OCI-LY7 (cell line): ENCODE results near the gene HOGA1. TPM values are rescaled to one million over a fixed set of nuclear protein-coding genes. Genes with fewer than 3 reads are reported as not detected.
"Not testable (repeated sequence)": the region's sequence is repeated elsewhere in the genome, so short reads cannot be mapped to it uniquely, and the experiment has no call there.

Experiments
- BruUV-seq: library from RNA; stranded (reverse); fragments of 400-500 nt; replicated peaks from 2 replicates; lab custom pipeline; 2021; lab: Mats Ljungman, UMichigan
- CTCF ChIA-PET: fragments of 300-600 bp; sonication (Branson Sonifier 250); formaldehyde crosslinking; loops from one replicate; lab custom pipeline; 2022; ENCODE audit warnings: antibody characterized with exemption; ENCODE audit not compliant: unreplicated experiment; lab: Charles Lee
- POLR2A ChIA-PET: fragments of 300-600 bp; sonication (Branson Sonifier 250); formaldehyde crosslinking; loops from one replicate; lab custom pipeline; 2022; ENCODE audit warnings: antibody characterized with exemption; lab: Charles Lee
- DNase-seq: peaks from one replicate; pipeline ENCODE4 v3.0.0-alpha.2; 2015; ENCODE audit warnings: low spot score
- H2AFZ ChIP-seq: fragments of 200-600 bp; sonication (generic), shearing (Covaris generic); 2 replicates; pipeline ENCODE4 v1.6.1; 2014; ENCODE audit warnings: mild to moderate bottlenecking, antibody characterized with exemption, low read length, moderate library complexity
- H3K27ac ChIP-seq: fragments of 200-600 bp; sonication (generic); 2 replicates; pipeline ENCODE4 v1.5.1; 2014; ENCODE audit warnings: mixed run types, low read depth, mild to moderate bottlenecking, moderate library complexity, low read length, inconsistent platforms; ENCODE audit not compliant: poor library complexity, severe bottlenecking
- H3K36me3 ChIP-seq: fragments of 200-600 bp; sonication (generic); 2 replicates; pipeline ENCODE4 v1.6.1; 2014; ENCODE audit warnings: mild to moderate bottlenecking, antibody characterized with exemption, low read length, moderate library complexity, mixed read lengths; ENCODE audit not compliant: insufficient read depth
- H3K4me1 ChIP-seq: fragments of 200-600 bp; sonication (generic); 2 replicates; pipeline ENCODE4 v1.5.1; 2014; ENCODE audit warnings: mild to moderate bottlenecking, low read length; ENCODE audit not compliant: insufficient read depth, poor library complexity, severe bottlenecking
- H3K4me2 ChIP-seq: fragments of 200-600 bp; sonication (generic); 2 replicates; pipeline ENCODE4 v1.6.1; 2014; ENCODE audit warnings: mild to moderate bottlenecking, low read length
- H3K4me3 ChIP-seq: fragments of 200-600 bp; sonication (generic); 2 replicates; pipeline ENCODE4 v1.5.1; 2014; ENCODE audit warnings: mild to moderate bottlenecking, low read depth, low read length; ENCODE audit not compliant: poor library complexity, severe bottlenecking
- H3K79me2 ChIP-seq: fragments of 200-600 bp; sonication (generic); 2 replicates; pipeline ENCODE4 v1.6.1; 2016; ENCODE audit warnings: low read depth, mild to moderate bottlenecking, low read length, moderate library complexity, mixed read lengths; ENCODE audit not compliant: insufficient read depth
- H3K9me2 ChIP-seq: fragments of 200-600 bp; sonication (generic); 2 replicates; pipeline ENCODE4 v1.6.1; 2016; ENCODE audit warnings: mild to moderate bottlenecking, low read length, mixed read lengths; ENCODE audit not compliant: insufficient read depth
- H3K9me3 ChIP-seq: fragments of 200-600 bp; sonication (generic); 2 replicates; pipeline ENCODE4 v1.6.1; 2014; ENCODE audit warnings: mild to moderate bottlenecking, mixed run types, low read length, mixed read lengths
- H4K20me1 ChIP-seq: fragments of 200-600 bp; sonication (generic); 2 replicates; pipeline ENCODE4 v1.6.1; 2014; ENCODE audit warnings: mild to moderate bottlenecking, antibody characterized with exemption, low read length, moderate library complexity, mixed read lengths; ENCODE audit not compliant: insufficient read depth
- EZH2phosphoT487 ChIP-seq: fragments of 200-600 bp; sonication (generic); IDR thresholded peaks from 2 replicates; pipeline ENCODE4 v1.6.1; 2018; ENCODE audit warnings: low read depth, borderline replicate concordance, mild to moderate bottlenecking, mixed run types, antibody characterized with exemption, low read length, moderate library complexity, mixed read lengths
- intact Hi-C: fragments of 100-400 bp; cut with micrococcal nuclease; formaldehyde crosslinking; loops from one replicate; pipeline ENCODE4 v1.10.0; 2022; ENCODE audit not compliant: unreplicated experiment
- total RNA-seq, 2 experiments: library from RNA; depleted of rRNA in 1 of 2; stranded (reverse); fragments of >200 nt in 1 of 2; shearing (Covaris generic) in 1 of 2; gene quantifications; 2 replicates each; pipeline ENCODE4 v1.2.3, GENCODE V29; 2014 to 2022
- TF ChIP-seq, protein P1 (sequence below): fragments of 200-600 bp; sonication (generic); conservative IDR thresholded peaks from 2 replicates; pipeline ENCODE4 v1.5.1; 2014; ENCODE audit warnings: mild to moderate bottlenecking, antibody characterized with exemption, low read length, moderate library complexity, mixed read lengths

HOGA1 gene
- total RNA-seq, 2 experiments from 2014 or later: 0.25 TPM; not detected in 1

DNA sequence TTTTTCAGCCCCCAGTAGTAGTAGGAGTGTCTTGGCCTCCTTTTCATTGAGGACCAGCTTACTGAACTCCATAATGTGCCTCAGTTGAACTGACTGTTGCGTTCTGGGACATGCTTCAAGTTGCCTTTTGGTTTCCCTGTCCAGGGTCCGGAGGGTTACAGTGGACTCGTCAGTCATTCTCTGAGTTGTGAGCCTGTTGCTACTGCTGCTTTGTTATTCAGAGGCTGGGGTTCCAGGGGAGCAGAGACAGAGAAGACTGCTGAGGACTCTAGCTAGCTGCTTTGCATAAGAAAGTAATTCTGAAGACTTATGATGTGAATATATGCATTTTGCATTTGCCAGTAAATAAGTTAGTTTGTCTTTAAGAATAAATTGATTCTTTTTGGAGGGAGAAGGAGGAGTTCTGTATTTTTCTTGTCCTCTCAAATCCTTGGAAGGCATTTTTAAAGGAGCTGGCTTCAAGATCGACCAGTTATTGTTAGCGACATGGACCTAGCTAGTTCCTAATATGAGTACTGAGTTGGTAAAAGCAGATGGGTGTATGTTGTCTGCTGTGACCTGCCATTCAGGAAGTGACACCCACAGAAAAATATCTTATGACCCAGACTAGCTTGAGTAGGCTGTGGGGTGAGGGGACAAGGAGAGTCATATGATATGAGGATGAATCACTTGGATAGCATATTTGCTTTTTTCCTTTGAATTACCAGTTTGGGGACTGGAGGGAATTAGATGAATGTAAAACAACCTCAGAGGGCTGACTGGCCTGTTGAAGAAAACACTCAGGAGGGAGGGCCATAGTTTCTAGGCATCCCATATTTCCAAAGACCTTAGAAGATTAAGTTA is 64.6 kb downstream of the HOGA1 start:
- Histone ChIP-seq H3K36me3 (peaks cover 40% of the 10 kb centered on the region), H4K20me1 (no peaks in the 10 kb centered on the region), H3K9me2 (no peaks in the 10 kb centered on the region), H2AFZ (no peak overlapping the region), H3K4me2 (no peak overlapping the region), H3K4me3 (no peak overlapping the region), H3K9me3 (no peaks in the 10 kb centered on the region), H3K4me1 (no peaks in the 10 kb centered on the region), H3K79me2 (no peaks in the 10 kb centered on the region), H3K27ac (no peak overlapping the region)
- TF ChIP-seq, protein P1, sequence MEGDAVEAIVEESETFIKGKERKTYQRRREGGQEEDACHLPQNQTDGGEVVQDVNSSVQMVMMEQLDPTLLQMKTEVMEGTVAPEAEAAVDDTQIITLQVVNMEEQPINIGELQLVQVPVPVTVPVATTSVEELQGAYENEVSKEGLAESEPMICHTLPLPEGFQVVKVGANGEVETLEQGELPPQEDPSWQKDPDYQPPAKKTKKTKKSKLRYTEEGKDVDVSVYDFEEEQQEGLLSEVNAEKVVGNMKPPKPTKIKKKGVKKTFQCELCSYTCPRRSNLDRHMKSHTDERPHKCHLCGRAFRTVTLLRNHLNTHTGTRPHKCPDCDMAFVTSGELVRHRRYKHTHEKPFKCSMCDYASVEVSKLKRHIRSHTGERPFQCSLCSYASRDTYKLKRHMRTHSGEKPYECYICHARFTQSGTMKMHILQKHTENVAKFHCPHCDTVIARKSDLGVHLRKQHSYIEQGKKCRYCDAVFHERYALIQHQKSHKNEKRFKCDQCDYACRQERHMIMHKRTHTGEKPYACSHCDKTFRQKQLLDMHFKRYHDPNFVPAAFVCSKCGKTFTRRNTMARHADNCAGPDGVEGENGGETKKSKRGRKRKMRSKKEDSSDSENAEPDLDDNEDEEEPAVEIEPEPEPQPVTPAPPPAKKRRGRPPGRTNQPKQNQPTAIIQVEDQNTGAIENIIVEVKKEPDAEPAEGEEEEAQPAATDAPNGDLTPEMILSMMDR: no peak
- TF ChIP-seq EZH2phosphoT487: no peak
- CTCF ChIA-PET: no interaction called here
- intact Hi-C loops: no loop called here
- no peak for DNase-seq
- POLR2A ChIA-PET: interaction anchor here (0.6 to 1.0 kb wide), 2 partner anchors 38 to 81 kb away, joined by 3 read pairs; partner anchors contain the start of gene AVPI1
- BruUV-seq: no TSS peak

DNA sequence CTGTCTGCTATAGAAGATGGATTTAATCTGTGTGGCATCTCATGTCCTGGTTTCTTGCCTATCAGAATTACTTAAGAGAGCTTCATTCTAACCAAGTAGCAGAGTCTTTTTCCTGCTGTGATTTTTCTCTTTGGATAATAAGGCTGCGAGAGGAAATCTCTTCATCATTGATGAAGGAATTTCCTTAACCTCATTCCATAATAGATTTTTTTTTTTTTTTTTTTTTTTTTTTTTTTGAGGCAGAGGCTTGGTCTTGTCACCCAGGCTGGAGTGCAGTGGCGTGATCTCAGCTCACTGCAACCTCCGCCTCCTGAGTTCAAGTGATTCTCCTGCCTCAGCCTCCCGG is 65.2 kb downstream of the HOGA1 start:
- intact Hi-C loops, H3K9me3 ChIP-seq, H3K4me2 ChIP-seq, H3K27ac ChIP-seq, H3K79me2 ChIP-seq, H3K4me3 ChIP-seq, BruUV-seq, H2AFZ ChIP-seq, H3K4me1 ChIP-seq, H4K20me1 ChIP-seq, DNase-seq, CTCF ChIA-PET, H3K9me2 ChIP-seq: not testable (repeated sequence)
- POLR2A ChIA-PET: interaction anchor here (1.0 kb wide), 1 partner anchor 37 kb away, joined by 3 read pairs; the partner anchor contains the start of gene AVPI1
- peaks cover 44% of the 10 kb centered on the region for H3K36me3 ChIP-seq

DNA sequence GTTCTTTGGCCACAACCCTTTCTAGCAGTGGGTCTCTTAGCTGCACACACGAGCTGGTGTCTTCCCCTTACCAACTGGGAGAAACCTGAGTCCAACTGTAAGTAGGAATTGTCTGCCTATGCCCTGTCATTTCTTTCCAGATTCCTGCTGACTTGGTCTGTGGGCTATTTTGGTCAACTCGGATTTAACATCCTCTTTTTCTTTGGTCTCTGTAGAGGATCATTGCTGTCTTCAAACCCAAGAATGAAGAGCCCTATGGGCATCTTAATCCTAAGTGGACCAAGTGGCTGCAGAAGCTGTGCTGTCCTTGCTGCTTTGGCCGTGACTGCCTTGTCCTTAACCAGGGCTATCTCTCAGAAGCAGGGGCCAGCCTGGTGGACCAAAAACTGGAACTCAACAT is 66.5 kb downstream of the HOGA1 start:
- no peak for DNase-seq
- ChIA-PET CTCF (no interaction called here), POLR2A (no interaction called here)
- peaks cover 47% of the 10 kb centered on the region for H3K36me3 ChIP-seq
- H3K4me3 ChIP-seq: no peak overlapping the region
- H3K27ac ChIP-seq: no peak overlapping the region
- no peak overlapping the region for H3K4me2 ChIP-seq
- TF ChIP-seq EZH2phosphoT487: no peak
- TF ChIP-seq, protein P1: no peak
- H3K4me1 ChIP-seq: no peaks in the 10 kb centered on the region
- no peak overlapping the region for H2AFZ ChIP-seq
- no TSS peak for BruUV-seq
- H3K9me3 ChIP-seq: no peaks in the 10 kb centered on the region
- H3K9me2 ChIP-seq: no peaks in the 10 kb centered on the region
- no peaks in the 10 kb centered on the region for H3K79me2 ChIP-seq
- intact Hi-C loops: no loop called here
- no peaks in the 10 kb centered on the region for H4K20me1 ChIP-seq
